ENCODE data around the gene SLC25A18. TPM values are rescaled to one million over a fixed set of nuclear protein-coding genes. Genes with fewer than 3 reads are reported as not detected.

SLC25A18 gene
- total RNA-seq, 1 donor from 2014 or later: 0.27 TPM

DNA sequence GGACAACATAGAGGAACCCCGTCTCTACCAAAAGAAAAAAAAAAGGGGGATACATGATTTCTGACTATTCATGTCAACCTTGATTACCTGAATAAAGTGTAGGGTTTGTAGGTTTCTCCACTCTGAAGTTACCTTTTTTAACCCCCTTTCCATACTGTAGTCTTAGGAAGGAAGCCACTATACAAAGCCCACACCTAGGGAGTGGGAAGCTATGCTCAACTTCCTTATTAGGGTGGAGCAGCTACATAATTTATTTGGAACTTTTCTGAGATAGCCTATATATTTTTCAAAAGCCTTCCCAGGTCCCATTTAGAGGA lies 65.8 kb downstream of the SLC25A18 start:
- POLR2A ChIA-PET: interaction anchor here (0.7 to 1.7 kb wide), 3 partner anchors 10 to 34 kb away, joined by 3 to 8 read pairs (median 4); partner anchors contain the start of gene BCL2L13
- Mint-ChIP-seq H3K9me3 (no peaks in the 10 kb centered on the region), H3K36me3 (ENCODE audit: low read depth) (peaks cover 26% of the 10 kb centered on the region), H3K27ac (peak overlapping the region; percentile 97), H3K4me1 (peaks cover 31% of the 10 kb centered on the region), H3K4me3 (peak overlapping the region; percentile 98), H3K27me3 (no peaks in the 10 kb centered on the region)
- DNase-seq: no peak
- CTCF ChIA-PET: no interaction called here
- intact Hi-C loops (cut with micrococcal nuclease): no loop called here
- no peak for ATAC-seq (ENCODE audit: low read depth)
- TF ChIP-seq, protein P1, sequence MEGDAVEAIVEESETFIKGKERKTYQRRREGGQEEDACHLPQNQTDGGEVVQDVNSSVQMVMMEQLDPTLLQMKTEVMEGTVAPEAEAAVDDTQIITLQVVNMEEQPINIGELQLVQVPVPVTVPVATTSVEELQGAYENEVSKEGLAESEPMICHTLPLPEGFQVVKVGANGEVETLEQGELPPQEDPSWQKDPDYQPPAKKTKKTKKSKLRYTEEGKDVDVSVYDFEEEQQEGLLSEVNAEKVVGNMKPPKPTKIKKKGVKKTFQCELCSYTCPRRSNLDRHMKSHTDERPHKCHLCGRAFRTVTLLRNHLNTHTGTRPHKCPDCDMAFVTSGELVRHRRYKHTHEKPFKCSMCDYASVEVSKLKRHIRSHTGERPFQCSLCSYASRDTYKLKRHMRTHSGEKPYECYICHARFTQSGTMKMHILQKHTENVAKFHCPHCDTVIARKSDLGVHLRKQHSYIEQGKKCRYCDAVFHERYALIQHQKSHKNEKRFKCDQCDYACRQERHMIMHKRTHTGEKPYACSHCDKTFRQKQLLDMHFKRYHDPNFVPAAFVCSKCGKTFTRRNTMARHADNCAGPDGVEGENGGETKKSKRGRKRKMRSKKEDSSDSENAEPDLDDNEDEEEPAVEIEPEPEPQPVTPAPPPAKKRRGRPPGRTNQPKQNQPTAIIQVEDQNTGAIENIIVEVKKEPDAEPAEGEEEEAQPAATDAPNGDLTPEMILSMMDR (IDR thresholded peaks at IDR 0.05): no peak

DNA sequence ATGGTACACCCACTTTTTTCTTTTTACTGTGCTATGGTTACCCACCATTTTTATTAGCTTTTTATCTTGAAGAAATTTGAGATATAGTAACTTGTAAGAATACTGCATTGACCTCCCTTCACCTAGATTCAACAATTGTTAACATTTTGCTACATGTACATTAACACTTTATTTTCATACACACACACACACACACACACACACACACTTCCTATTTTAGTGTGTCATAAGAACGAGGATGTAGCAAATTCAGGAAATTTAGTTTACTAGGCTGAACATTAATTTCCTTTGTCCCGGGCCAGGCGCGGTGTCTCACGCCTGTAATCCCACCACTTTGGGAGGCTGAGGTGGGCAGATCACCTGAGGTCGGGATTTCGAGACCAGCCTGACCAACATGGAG lies 66.3 kb downstream of the SLC25A18 start:
- Mint-ChIP-seq H3K27ac (no peak overlapping the region), H3K4me1 (peaks cover 31% of the 10 kb centered on the region), H3K9me3 (no peaks in the 10 kb centered on the region), H3K36me3 (ENCODE audit: low read depth) (peaks cover 21% of the 10 kb centered on the region), H3K4me3 (no peak overlapping the region), H3K27me3 (no peaks in the 10 kb centered on the region)
- ChIA-PET CTCF (no interaction called here), POLR2A (interaction anchor here (0.7 to 1.7 kb wide), 3 partner anchors 9 to 34 kb away, joined by 3 to 8 read pairs (median 4); partner anchors contain the start of gene BCL2L13)
- no peak for ATAC-seq (ENCODE audit: low read depth)
- intact Hi-C loops (cut with micrococcal nuclease): loop anchor here (10.0 kb wide), 1 partner anchor 545 kb away; the partner anchor contains the start of gene IL17RA
- DNase-seq: no peak
- TF ChIP-seq, protein P1 (IDR thresholded peaks at IDR 0.05): no peak

DNA sequence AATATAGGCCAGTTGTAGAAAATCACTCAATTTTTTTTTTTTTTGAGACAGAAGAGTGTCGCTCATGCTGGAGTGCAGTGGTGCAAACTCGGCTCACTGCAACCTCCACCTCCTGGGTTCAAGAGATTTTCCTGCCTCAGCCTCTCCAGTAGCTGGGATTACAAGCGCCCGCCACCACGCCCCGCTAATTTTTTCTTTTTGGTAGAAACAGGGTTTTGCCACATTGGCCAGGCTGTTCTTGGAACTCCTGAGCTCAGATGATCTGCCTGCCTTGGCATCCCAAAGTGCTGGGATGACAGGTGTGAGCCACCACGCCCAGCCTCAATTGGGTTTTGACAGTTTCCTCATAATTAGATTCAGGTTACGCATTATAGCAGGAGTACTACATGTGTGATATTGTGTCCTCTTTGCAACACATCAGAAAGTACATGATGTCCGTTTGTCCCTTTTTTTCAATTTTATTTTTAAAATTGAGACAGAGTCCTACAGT lies 67.8 kb downstream of the SLC25A18 start:
- peaks cover 9% of the 10 kb centered on the region for H3K36me3 Mint-ChIP-seq (ENCODE audit: low read depth)
- H3K27me3 Mint-ChIP-seq: no peaks in the 10 kb centered on the region
- H3K4me3 Mint-ChIP-seq: no peak overlapping the region
- DNase-seq (no peak), ATAC-seq (ENCODE audit: low read depth) (no peak)
- no peak overlapping the region for H3K27ac Mint-ChIP-seq
- ChIA-PET CTCF (no interaction called here), POLR2A (interaction anchor here (0.7 kb wide), 1 partner anchor 1764 kb away, joined by 6 read pairs; no protein-coding TSS in a partner anchor)
- peaks cover 24% of the 10 kb centered on the region for H3K4me1 Mint-ChIP-seq
- TF ChIP-seq, protein P1 (IDR thresholded peaks at IDR 0.05): no peak
- intact Hi-C loops (cut with micrococcal nuclease): loop anchor here (10.0 kb wide), 1 partner anchor 546 kb away; the partner anchor contains the start of gene IL17RA
- H3K9me3 Mint-ChIP-seq: no peaks in the 10 kb centered on the region

DNA sequence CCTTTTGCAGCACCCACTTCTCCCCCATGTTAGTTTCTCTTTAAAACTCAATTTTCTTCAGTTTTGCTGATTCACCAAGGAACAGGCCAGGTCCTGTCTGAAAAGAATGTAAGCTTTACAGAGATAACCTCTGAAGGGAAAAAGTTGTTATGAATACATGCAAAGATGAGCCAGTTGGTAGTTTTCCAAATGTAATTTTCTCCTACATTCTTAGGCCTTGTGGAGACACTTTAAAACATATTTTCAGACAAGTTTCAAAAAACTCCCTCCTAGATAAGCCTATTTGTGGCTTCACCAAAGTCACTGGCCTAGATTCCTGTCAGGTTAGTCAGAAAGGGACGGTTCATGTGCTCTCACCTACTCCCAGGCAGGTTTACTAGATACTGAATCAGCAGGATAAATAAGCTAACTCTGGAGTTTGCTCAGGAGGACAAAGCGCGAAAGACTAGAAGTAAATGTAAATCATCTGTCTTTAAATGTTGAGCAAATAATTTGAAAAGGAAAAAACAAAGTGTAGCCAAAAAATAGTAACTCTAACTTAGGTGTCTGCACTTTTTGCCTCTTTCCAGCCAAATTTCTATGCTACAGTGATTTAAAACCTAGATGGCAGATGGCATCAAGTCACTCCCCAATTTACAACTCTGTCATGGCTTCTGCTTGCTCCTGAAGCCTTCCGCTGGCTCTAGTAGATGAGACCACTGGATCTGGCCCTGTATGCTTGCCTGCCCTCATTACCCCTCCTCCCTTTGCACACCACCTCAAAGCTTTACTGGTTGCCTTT lies 70.1 kb downstream of the SLC25A18 start:
- Mint-ChIP-seq H3K9me3 (no peaks in the 10 kb centered on the region), H3K27me3 (no peaks in the 10 kb centered on the region), H3K4me3 (no peak overlapping the region), H3K36me3 (ENCODE audit: low read depth) (peaks cover 11% of the 10 kb centered on the region), H3K27ac (no peak overlapping the region), H3K4me1 (peaks cover 25% of the 10 kb centered on the region)
- no peak for ATAC-seq (ENCODE audit: low read depth)
- ChIA-PET POLR2A (no interaction called here), CTCF (no interaction called here)
- no peak for DNase-seq
- TF ChIP-seq, protein P1 (IDR thresholded peaks at IDR 0.05): no peak
- intact Hi-C loops (cut with micrococcal nuclease): loop anchor here (10.0 kb wide), 1 partner anchor 549 kb away; the partner anchor contains the start of gene IL17RA

DNA sequence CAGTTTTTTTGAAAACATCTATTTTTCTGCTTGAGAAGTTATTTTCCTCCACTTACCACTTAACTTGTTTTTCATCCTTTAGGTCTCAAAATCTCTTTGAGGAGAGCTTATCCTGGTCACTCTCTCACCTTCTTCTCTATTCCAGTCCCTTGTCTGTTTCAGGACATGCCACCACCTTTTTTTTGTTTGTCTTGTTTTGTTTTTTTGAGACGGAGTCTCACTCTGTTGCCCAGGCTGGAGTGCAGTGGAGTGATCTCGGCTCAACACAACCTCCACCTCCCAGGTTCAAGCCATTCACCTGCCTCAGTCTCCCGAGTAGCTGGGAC lies 70.7 kb downstream of the SLC25A18 start:
- no peak for ATAC-seq (ENCODE audit: low read depth)
- POLR2A ChIA-PET: no interaction called here
- Mint-ChIP-seq H3K27ac (no peak overlapping the region), H3K27me3 (no peaks in the 10 kb centered on the region), H3K9me3 (no peaks in the 10 kb centered on the region), H3K36me3 (ENCODE audit: low read depth) (peaks cover 10% of the 10 kb centered on the region), H3K4me3 (no peak overlapping the region), H3K4me1 (peaks cover 23% of the 10 kb centered on the region)
- CTCF ChIA-PET: no interaction called here
- TF ChIP-seq, protein P1 (IDR thresholded peaks at IDR 0.05): no peak
- no peak for DNase-seq
- intact Hi-C loops (cut with micrococcal nuclease): loop anchor here (10.0 kb wide), 1 partner anchor 549 kb away; the partner anchor contains the start of gene IL17RA

Measured in activated B cell treated with CpG ODN at 0.5 μM for 24 hours (primary cell).